ENCODE results near the gene DDX46. TPM values are rescaled to one million over a fixed set of nuclear protein-coding genes. Genes with fewer than 3 reads are reported as not detected.

Gene DDX46
- total RNA-seq, 1 donor = 29.8 TPM

GRCh38 chr5:134878403-134878802 lies 119.8 kb downstream of the DDX46 start:
- DNase-seq (ENCODE audit: low read depth) = no peak
- no peak for TF ChIP-seq CTCF (IDR thresholded peaks at IDR 0.05; ENCODE audit: insufficient read depth, low read depth, low read length)
- no peak overlapping the region for H3K4me3 ChIP-seq (ENCODE audit: low read depth, low read length)

GRCh38 chr5:134879456-134879855 lies 120.9 kb downstream of the DDX46 start:
- TF ChIP-seq CTCF (IDR thresholded peaks at IDR 0.05; ENCODE audit: insufficient read depth, low read depth, low read length) = no peak
- no peak overlapping the region for H3K4me3 ChIP-seq (ENCODE audit: low read depth, low read length)
- no peak for DNase-seq (ENCODE audit: low read depth)

Small RNA genes within 50 kb of the gene (small RNA-seq; reads per million reads assigned to genes)
- not detected for gene RNU6-757P

Other genes with a start within 250 kb of the DDX46 start
- 29.3 and 35.4 TPM in 2 replicates for gene JADE2, start 233.1 kb upstream of the DDX46 start, total RNA-seq
- 40.6 and 51.0 TPM in 2 replicates for gene SAR1B, start 126.0 kb upstream of the DDX46 start, total RNA-seq
- gene SEC24A, start 110.0 kb upstream of the DDX46 start, total RNA-seq = 33.5 and 47.9 TPM in 2 replicates
- gene CAMLG, start 20.2 kb upstream of the DDX46 start, total RNA-seq = 21.9 and 33.2 TPM in 2 replicates
- gene C5orf24, start 87.2 kb downstream of the DDX46 start, total RNA-seq = 46.4 and 59.6 TPM in 2 replicates
- gene TXNDC15, start 115.6 kb downstream of the DDX46 start, total RNA-seq = 138 and 141 TPM in 2 replicates
- 4.5 and 4.7 TPM in 2 replicates for gene PCBD2, start 146.4 kb downstream of the DDX46 start, total RNA-seq
- under 0.01 TPM in 1 of 2 replicates, not detected in the other for gene CATSPER3, start 209.1 kb downstream of the DDX46 start, total RNA-seq

All from fibroblast of villous mesenchyme (primary cell).